Right renal cortex interstitium (tissue), 3 donors: ENCODE measurements around the gene HES4. TPM values are rescaled to one million over a fixed set of nuclear protein-coding genes. Genes with fewer than 3 reads are reported as not detected.
"Not testable (repeated sequence)": the region's sequence is repeated elsewhere in the genome, so short reads cannot be mapped to it uniquely, and the experiment has no call there.

Source experiments
- DNase-seq, 3 donors: peaks; one replicate each; pipeline ENCODE4 v3.0.0-alpha.2; 2013; ENCODE audit warnings: low read depth in 3 of 3, low spot score in 2 of 3
- polyA plus RNA-seq, 3 donors: library from polyadenylated mRNA; unstranded; fragments of 120-200 nt; gene quantifications; one replicate each; pipeline ENCODE4 v1.2.1, GENCODE V29; 2013; ENCODE audit not compliant: insufficient read length in 3 of 3

The HES4 gene
- polyA plus RNA-seq, 3 donors: 13.6 to 17.3 (median 16.1) TPM

- DNase-seq: no peak
Observed at GRCh38 chr1:981491-981954, 18.4 kb downstream of the HES4 start.

- no peak for DNase-seq
Observed at GRCh38 chr1:980602-981395, 19.1 kb downstream of the HES4 start.

GRCh38 chr1:980137-980571, 19.7 kb downstream of the HES4 start:
- no peak for DNase-seq

GRCh38 chr1:979744-980072, 20.2 kb downstream of the HES4 start:
- no peak for DNase-seq

GRCh38 chr1:978835-979743, 20.8 kb downstream of the HES4 start:
- DNase-seq: no peak

GRCh38 chr1:978069-978834, 21.6 kb downstream of the HES4 start:
- DNase-seq: no peak

- not testable (repeated sequence) for DNase-seq
Observed at GRCh38 chr1:976791-977190, 23.1 kb downstream of the HES4 start.

- DNase-seq: no peak
Observed at GRCh38 chr1:975896-976683, 23.8 kb downstream of the HES4 start.

GRCh38 chr1:975365-975764, 24.5 kb downstream of the HES4 start:
- DNase-seq: no peak

GRCh38 chr1:974687-975328, 25.1 kb downstream of the HES4 start:
- DNase-seq: no peak

GRCh38 chr1:974293-974640, 25.6 kb downstream of the HES4 start:
- DNase-seq: no peak

- DNase-seq: no peak
Observed at GRCh38 chr1:973459-974292, 26.2 kb downstream of the HES4 start.

- DNase-seq: no peak
Observed at GRCh38 chr1:972726-973458, 27.0 kb downstream of the HES4 start.

- DNase-seq: no peak
Observed at GRCh38 chr1:971751-972506, 28.0 kb downstream of the HES4 start.

- DNase-seq: no peak
Observed at GRCh38 chr1:970973-971730, 28.7 kb downstream of the HES4 start.

- DNase-seq: no peak
Observed at GRCh38 chr1:970242-970972, 29.5 kb downstream of the HES4 start.
